DMS79 (cell line): Measurements from ENCODE around the gene TOM1L2.

ENCODE experiments used
- DNase-seq: peaks from one replicate; lab custom pipeline; 2025; lab: John Stamatoyannopoulos, UW

The TOM1L2 gene

GRCh38 chr17:17806611-17807274 is 165.5 kb downstream of the TOM1L2 start:
- DNase-seq: no peak

GRCh38 chr17:17806035-17806434 is 166.2 kb downstream of the TOM1L2 start:
- DNase-seq: no peak

- no peak for DNase-seq
Observed at GRCh38 chr17:17805575-17805974, 166.6 kb downstream of the TOM1L2 start.

GRCh38 chr17:17804007-17804406 is 168.2 kb downstream of the TOM1L2 start:
- no peak for DNase-seq

- no peak for DNase-seq
Observed at GRCh38 chr17:17801800-17802481, 170.3 kb downstream of the TOM1L2 start.

GRCh38 chr17:17800504-17801021 is 171.6 kb downstream of the TOM1L2 start:
- no peak for DNase-seq

GRCh38 chr17:17798573-17799255 is 173.5 kb downstream of the TOM1L2 start:
- DNase-seq: no peak

- DNase-seq: no peak
Observed at GRCh38 chr17:17798010-17798556, 174.1 kb downstream of the TOM1L2 start.

GRCh38 chr17:17797119-17797809 is 174.9 kb downstream of the TOM1L2 start:
- DNase-seq: no peak

GRCh38 chr17:17796787-17797061 is 175.5 kb downstream of the TOM1L2 start:
- DNase-seq: no peak

GRCh38 chr17:17795946-17796786 is 176.0 kb downstream of the TOM1L2 start:
- DNase-seq: no peak

GRCh38 chr17:17795296-17795695 is 176.9 kb downstream of the TOM1L2 start:
- DNase-seq: no peak

- no peak for DNase-seq
Observed at GRCh38 chr17:17794382-17794781, 177.8 kb downstream of the TOM1L2 start.
